Ishikawa (cell line): ENCODE data around the gene PSMB1.

ENCODE experiments used
- CEBPB ChIP-seq: IDR thresholded peaks from 2 replicates; pipeline ENCODE4 v1.6.1; 2012
- CREB1 ChIP-seq: IDR thresholded peaks from 2 replicates; pipeline ENCODE4 v1.6.1; 2012; ENCODE audit warnings: low read depth
- EGR1 ChIP-seq: IDR thresholded peaks from 2 replicates; pipeline ENCODE4 v1.6.1; 2012
- EP300 ChIP-seq: IDR thresholded peaks from 2 replicates; pipeline ENCODE4 v1.6.1; 2012; ENCODE audit warnings: borderline replicate concordance
- FOXM1 ChIP-seq: IDR thresholded peaks from 2 replicates; pipeline ENCODE4 v1.6.1; 2012; ENCODE audit warnings: low read depth, borderline replicate concordance
- NFIC ChIP-seq: IDR thresholded peaks from 2 replicates; pipeline ENCODE4 v1.6.1; 2012
- RAD21 ChIP-seq: IDR thresholded peaks from 2 replicates; pipeline ENCODE4 v1.6.1; 2012; ENCODE audit warnings: low read depth
- TAF1 ChIP-seq: IDR thresholded peaks from 2 replicates; pipeline ENCODE4 v1.6.1; 2012; ENCODE audit warnings: low read depth, mild to moderate bottlenecking
- TCF12 ChIP-seq: IDR thresholded peaks from 2 replicates; pipeline ENCODE4 v1.6.1; 2012; ENCODE audit warnings: low read depth
- TEAD4 ChIP-seq: IDR thresholded peaks from 2 replicates; pipeline ENCODE4 v1.6.1; 2012
- USF1 ChIP-seq: IDR thresholded peaks from 2 replicates; pipeline ENCODE4 v1.6.1; 2012
- YY1 ChIP-seq: IDR thresholded peaks from 2 replicates; pipeline ENCODE4 v1.6.1; 2012; ENCODE audit warnings: low read depth
- ZBTB7A ChIP-seq: IDR thresholded peaks from 2 replicates; pipeline ENCODE4 v1.6.1; 2012; ENCODE audit warnings: low read depth
- TF ChIP-seq, protein P1 (sequence below): IDR thresholded peaks from 2 replicates; pipeline ENCODE4 v1.6.1; 2012; ENCODE audit warnings: low read depth, mild to moderate bottlenecking
- TF ChIP-seq, protein P2 (sequence below): IDR thresholded peaks from 2 replicates; pipeline ENCODE4 v1.6.1; 2012

Gene PSMB1

GRCh38 chr6:170542031-170542719, 10.9 kb downstream of the PSMB1 start:
- no peak for TF ChIP-seq FOXM1

DNA sequence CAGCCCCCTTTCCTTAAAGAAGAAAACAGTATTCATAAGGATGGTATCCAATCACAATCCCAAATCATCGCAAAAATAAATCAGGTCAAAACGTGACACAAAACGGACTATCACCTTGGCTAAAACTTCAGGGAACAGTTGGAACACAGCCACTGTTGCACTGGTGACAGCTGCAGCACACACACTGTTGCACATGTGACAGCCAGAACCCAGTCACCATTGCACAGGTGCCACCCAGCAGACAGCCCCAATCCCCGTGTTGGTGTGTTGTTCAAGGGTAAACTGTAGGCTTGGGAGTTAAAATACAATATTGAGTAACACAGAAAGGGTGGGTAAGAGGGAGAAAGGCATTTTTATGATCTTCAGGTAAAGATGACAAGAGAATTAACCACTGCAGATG, 15.8 kb downstream of the PSMB1 start:
- TF ChIP-seq TAF1: no peak

GRCh38 chr6:170536671-170537070, 16.4 kb downstream of the PSMB1 start:
- TF ChIP-seq TAF1: no peak
- TF ChIP-seq, protein P1, sequence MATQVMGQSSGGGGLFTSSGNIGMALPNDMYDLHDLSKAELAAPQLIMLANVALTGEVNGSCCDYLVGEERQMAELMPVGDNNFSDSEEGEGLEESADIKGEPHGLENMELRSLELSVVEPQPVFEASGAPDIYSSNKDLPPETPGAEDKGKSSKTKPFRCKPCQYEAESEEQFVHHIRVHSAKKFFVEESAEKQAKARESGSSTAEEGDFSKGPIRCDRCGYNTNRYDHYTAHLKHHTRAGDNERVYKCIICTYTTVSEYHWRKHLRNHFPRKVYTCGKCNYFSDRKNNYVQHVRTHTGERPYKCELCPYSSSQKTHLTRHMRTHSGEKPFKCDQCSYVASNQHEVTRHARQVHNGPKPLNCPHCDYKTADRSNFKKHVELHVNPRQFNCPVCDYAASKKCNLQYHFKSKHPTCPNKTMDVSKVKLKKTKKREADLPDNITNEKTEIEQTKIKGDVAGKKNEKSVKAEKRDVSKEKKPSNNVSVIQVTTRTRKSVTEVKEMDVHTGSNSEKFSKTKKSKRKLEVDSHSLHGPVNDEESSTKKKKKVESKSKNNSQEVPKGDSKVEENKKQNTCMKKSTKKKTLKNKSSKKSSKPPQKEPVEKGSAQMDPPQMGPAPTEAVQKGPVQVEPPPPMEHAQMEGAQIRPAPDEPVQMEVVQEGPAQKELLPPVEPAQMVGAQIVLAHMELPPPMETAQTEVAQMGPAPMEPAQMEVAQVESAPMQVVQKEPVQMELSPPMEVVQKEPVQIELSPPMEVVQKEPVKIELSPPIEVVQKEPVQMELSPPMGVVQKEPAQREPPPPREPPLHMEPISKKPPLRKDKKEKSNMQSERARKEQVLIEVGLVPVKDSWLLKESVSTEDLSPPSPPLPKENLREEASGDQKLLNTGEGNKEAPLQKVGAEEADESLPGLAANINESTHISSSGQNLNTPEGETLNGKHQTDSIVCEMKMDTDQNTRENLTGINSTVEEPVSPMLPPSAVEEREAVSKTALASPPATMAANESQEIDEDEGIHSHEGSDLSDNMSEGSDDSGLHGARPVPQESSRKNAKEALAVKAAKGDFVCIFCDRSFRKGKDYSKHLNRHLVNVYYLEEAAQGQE: no peak
- TF ChIP-seq FOXM1: no peak
- no peak for TF ChIP-seq CREB1
- TF ChIP-seq NFIC: no peak
- no peak for TF ChIP-seq CEBPB
- TF ChIP-seq RAD21: no peak
- TF ChIP-seq YY1: no peak
- no peak for TF ChIP-seq USF1
- TF ChIP-seq EGR1: no peak
- no peak for TF ChIP-seq TCF12
- no peak for TF ChIP-seq TEAD4
- TF ChIP-seq, protein P2, sequence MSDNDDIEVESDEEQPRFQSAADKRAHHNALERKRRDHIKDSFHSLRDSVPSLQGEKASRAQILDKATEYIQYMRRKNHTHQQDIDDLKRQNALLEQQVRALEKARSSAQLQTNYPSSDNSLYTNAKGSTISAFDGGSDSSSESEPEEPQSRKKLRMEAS: no peak
- TF ChIP-seq EP300: no peak
- TF ChIP-seq ZBTB7A: no peak

GRCh38 chr6:170535004-170535403, 18.1 kb downstream of the PSMB1 start:
- TF ChIP-seq CREB1 (no peak), NFIC (no peak), USF1 (no peak), TAF1 (no peak), EP300 (no peak), RAD21 (no peak), ZBTB7A (no peak), TCF12 (no peak), TEAD4 (no peak), FOXM1 (no peak), CEBPB (no peak), YY1 (no peak), EGR1 (no peak)
- TF ChIP-seq, protein P1: no peak
- TF ChIP-seq, protein P2: no peak

DNA sequence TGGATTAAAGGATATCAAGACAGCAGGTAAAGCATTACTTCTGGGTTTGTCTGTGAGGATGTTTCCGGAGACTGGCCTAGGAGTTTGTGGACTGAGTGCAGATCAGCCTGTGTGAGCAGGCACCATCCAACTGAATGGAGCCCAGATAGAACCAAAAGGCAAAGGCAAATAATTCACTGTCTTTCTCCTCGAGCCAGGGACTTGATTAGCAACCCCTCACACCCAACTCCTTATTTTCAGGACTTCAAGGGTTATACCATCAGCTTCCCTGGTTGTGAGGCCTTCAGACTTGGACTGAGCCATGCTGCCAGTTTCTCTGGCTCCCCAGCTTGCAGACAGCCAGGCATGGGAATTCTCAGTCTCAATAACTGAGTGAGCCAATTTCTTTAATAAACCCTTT, 19.3 kb downstream of the PSMB1 start:
- TF ChIP-seq CEBPB: no peak
- TF ChIP-seq EGR1: no peak
- TF ChIP-seq TCF12: no peak
- TF ChIP-seq, protein P2: no peak
- no peak for TF ChIP-seq USF1
- no peak for TF ChIP-seq ZBTB7A
- no peak for TF ChIP-seq FOXM1
- no peak for TF ChIP-seq NFIC
- TF ChIP-seq TEAD4: no peak
- TF ChIP-seq RAD21: no peak
- no peak for TF ChIP-seq TAF1
- no peak for TF ChIP-seq EP300
- no peak for TF ChIP-seq CREB1
- TF ChIP-seq, protein P1: no peak
- no peak for TF ChIP-seq YY1
